ENCODE measurements around the gene MAGI1. TPM values are rescaled to one million over a fixed set of nuclear protein-coding genes. Genes with fewer than 3 reads are reported as not detected.

The MAGI1 gene
- total and polyA plus RNA-seq, 2 donors (not counting 1 experiment from before 2014, with no cell fraction given), result 0.10 to 0.22 TPM

GRCh38 chr3:65438096-65438495 is 600.6 kb downstream of the MAGI1 start:
- Mint-ChIP-seq H3K27me3 (no peaks in the 10 kb centered on the region), H3K9me3 (ENCODE audit: insufficient read depth) (no peaks in the 10 kb centered on the region), H3K27ac (no peak overlapping the region), H3K4me3 (no peak overlapping the region), H3K4me1 (no peaks in the 10 kb centered on the region)
- Histone ChIP-seq H3K4me1 (ENCODE audit: control insufficient read depth in 2 of 2, insufficient read depth in 2 of 2, low read length in 2 of 2) (no peaks in the 10 kb centered on the region), H3K27ac (ENCODE audit: low read length in 2 of 2) (no peak overlapping the region), H2AFZ (ENCODE audit: insufficient read depth, low read depth, low read length, poor library complexity, severe bottlenecking) (no peak overlapping the region), H3K79me2 (ENCODE audit: control insufficient read depth, insufficient read depth, low read length) (no peaks in the 10 kb centered on the region), H3K9ac (ENCODE audit: low read length) (no peak overlapping the region), H3K4me2 (replicated peaks; ENCODE audit: low read depth, low read length, poor library complexity, severe bottlenecking) (no peak overlapping the region), H3K36me3 (replicated peaks in 1 of 2; ENCODE audit: control extremely low read depth in 1 of 2, control insufficient read depth in 1 of 2, extremely low read depth in 1 of 2, insufficient read depth in 2 of 2, low read length in 1 of 2) (no peaks in the 10 kb centered on the region), H3K27me3 (replicated peaks in 1 of 4; ENCODE audit: control extremely low read depth in 1 of 4, control insufficient read depth in 3 of 4, insufficient read depth in 4 of 4, low read length in 3 of 4) (no peaks in the 10 kb centered on the region), H3K4me3 (ENCODE audit: control extremely low read depth in 1 of 5, extremely low read depth in 1 of 5, insufficient read depth in 1 of 5, low read depth in 2 of 5, low read length in 4 of 5) (no peak overlapping the region), H4K20me1 (ENCODE audit: control insufficient read depth, insufficient read depth, low read length, poor library complexity, severe bottlenecking) (no peaks in the 10 kb centered on the region), H3K9me3 (ENCODE audit: control extremely low read depth in 1 of 3, control insufficient read depth in 2 of 3, insufficient read depth in 1 of 3, low read length in 2 of 3) (no peaks in the 10 kb centered on the region)
- intact Hi-C loops (cut with micrococcal nuclease), result no loop called here
- DNase-seq (no peak), ATAC-seq (ENCODE audit: low read depth) (no peak)
- no peak for TF ChIP-seq EZH2 (IDR thresholded peaks at IDR 0.05; ENCODE audit: borderline replicate concordance, insufficient read depth, low read depth, low read length, poor library complexity, severe bottlenecking)
- ChIA-PET POLR2A (no interaction called here), CTCF (no interaction called here)
- no CpG with 5 or more reads among the region's 3 CpGs for WGBS (ENCODE audit: insufficient coverage)

GRCh38 chr3:65436580-65436979 is 602.1 kb downstream of the MAGI1 start:
- no peak overlapping the region for H3K4me3 ChIP-seq (ENCODE audit: control extremely low read depth in 1 of 5, extremely low read depth in 1 of 5, insufficient read depth in 1 of 5, low read depth in 2 of 5, low read length in 4 of 5)
- POLR2A ChIA-PET, result no interaction called here
- CTCF ChIA-PET, result no interaction called here
- no peak overlapping the region for H2AFZ ChIP-seq (ENCODE audit: insufficient read depth, low read depth, low read length, poor library complexity, severe bottlenecking)
- no peaks in the 10 kb centered on the region for H3K79me2 ChIP-seq (ENCODE audit: control insufficient read depth, insufficient read depth, low read length)
- no peak overlapping the region for H3K27ac ChIP-seq (ENCODE audit: low read length in 2 of 2)
- H3K36me3 ChIP-seq (replicated peaks in 1 of 2; ENCODE audit: control extremely low read depth in 1 of 2, control insufficient read depth in 1 of 2, extremely low read depth in 1 of 2, insufficient read depth in 2 of 2, low read length in 1 of 2), result no peaks in the 10 kb centered on the region
- WGBS (ENCODE audit: insufficient coverage), result no CpG with 5 or more reads among the region's 1 CpG
- no peaks in the 10 kb centered on the region for H3K27me3 Mint-ChIP-seq
- no peak overlapping the region for H3K4me3 Mint-ChIP-seq
- H3K9me3 ChIP-seq (ENCODE audit: control extremely low read depth in 1 of 3, control insufficient read depth in 2 of 3, insufficient read depth in 1 of 3, low read length in 2 of 3), result no peaks in the 10 kb centered on the region
- H3K9ac ChIP-seq (ENCODE audit: low read length), result no peak overlapping the region
- H3K4me1 ChIP-seq (ENCODE audit: control insufficient read depth in 2 of 2, insufficient read depth in 2 of 2, low read length in 2 of 2), result no peaks in the 10 kb centered on the region
- TF ChIP-seq CTCF (IDR thresholded peaks at IDR 0.05) (no peak), EZH2 (IDR thresholded peaks at IDR 0.05; ENCODE audit: borderline replicate concordance, insufficient read depth, low read depth, low read length, poor library complexity, severe bottlenecking) (no peak)
- H4K20me1 ChIP-seq (ENCODE audit: control insufficient read depth, insufficient read depth, low read length, poor library complexity, severe bottlenecking), result no peaks in the 10 kb centered on the region
- H3K4me1 Mint-ChIP-seq, result no peaks in the 10 kb centered on the region
- H3K27me3 ChIP-seq (replicated peaks in 1 of 4; ENCODE audit: control extremely low read depth in 1 of 4, control insufficient read depth in 3 of 4, insufficient read depth in 4 of 4, low read length in 3 of 4), result no peaks in the 10 kb centered on the region
- ATAC-seq (ENCODE audit: low read depth) (no peak), DNase-seq (no peak)
- no peaks in the 10 kb centered on the region for H3K9me3 Mint-ChIP-seq (ENCODE audit: insufficient read depth)
- intact Hi-C loops (cut with micrococcal nuclease), result no loop called here
- H3K4me2 ChIP-seq (replicated peaks; ENCODE audit: low read depth, low read length, poor library complexity, severe bottlenecking), result no peak overlapping the region
- H3K27ac Mint-ChIP-seq, result no peak overlapping the region
